Erythroblast (primary cell): ENCODE measurements around the gene CASP8.
"Not testable (repeated sequence)": the region's sequence is repeated elsewhere in the genome, so short reads cannot be mapped to it uniquely, and the experiment has no call there.

Experiments
- DNase-seq, 2 experiments: peaks; one replicate each; lab custom pipeline; 2025; lab: John Stamatoyannopoulos, UW
- GATA1 ChIP-seq: IDR thresholded peaks from 2 replicates; pipeline ENCODE4 v1.6.1; 2011; ENCODE audit warnings: low read depth, mild to moderate bottlenecking, control low read depth, low read length, moderate library complexity
- POLR2A ChIP-seq: IDR thresholded peaks from 2 replicates; pipeline ENCODE4 v1.6.1; 2011; ENCODE audit warnings: mild to moderate bottlenecking, low read length

Gene CASP8

DNA sequence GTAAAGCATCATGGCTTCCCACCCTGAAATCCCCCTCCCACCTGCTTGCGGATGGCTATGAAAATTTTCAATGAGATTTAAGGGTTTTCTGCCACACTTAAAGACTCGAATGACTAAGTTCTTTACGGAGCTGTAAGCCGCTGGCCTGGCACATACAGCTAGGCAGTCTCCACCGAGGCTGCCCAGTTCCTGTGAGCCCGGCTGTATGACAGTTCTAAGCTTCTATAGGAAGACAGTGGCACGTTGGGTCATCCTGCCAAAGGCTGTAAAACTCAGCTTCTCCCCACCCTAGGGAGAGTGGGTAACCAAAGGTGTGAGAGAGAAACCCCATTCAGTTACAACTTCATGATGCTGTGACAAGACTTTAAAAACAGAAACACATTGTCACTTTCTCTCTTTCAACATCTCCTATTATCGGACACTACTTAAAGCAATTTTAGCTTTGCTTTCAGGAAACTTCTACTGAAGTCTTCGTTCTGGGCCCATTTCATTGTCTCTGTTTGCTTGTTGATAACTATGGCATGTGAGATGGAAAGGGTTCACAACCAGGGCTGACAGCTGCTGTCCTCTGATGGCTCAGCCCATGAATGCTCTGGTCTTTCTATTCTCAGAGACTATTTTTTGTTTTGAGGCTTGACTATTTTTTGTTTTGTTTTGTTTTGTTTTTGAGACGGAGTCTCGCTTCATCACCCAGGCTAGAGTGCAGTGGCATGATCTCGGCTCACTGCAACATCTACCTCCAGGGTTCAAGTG lies 7.1 kb downstream of the CASP8 start:
- no peak for TF ChIP-seq POLR2A
- TF ChIP-seq GATA1 = no peak
- no peak for DNase-seq

DNA sequence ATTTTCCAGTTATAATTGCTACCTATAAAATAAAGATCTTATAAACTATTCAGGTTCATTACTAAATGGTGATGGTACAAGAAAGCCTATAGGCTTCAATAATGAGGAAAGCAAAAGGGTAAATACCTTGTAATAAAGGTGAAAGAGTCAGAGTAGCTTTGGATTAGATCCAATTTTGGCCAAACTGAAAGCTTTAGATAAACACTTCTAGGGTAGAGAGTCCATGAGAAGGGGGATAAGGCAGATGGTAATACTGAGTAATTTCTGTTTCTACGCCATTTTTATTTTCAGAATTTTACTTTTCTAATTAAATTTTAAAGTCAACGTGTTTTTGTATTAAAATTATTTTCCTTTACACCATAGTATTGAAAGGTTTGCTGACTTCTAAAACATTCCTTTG lies 9.4 kb downstream of the CASP8 start:
- DNase-seq = peak; percentile 63
- TF ChIP-seq POLR2A (no peak), GATA1 (no peak)

DNA sequence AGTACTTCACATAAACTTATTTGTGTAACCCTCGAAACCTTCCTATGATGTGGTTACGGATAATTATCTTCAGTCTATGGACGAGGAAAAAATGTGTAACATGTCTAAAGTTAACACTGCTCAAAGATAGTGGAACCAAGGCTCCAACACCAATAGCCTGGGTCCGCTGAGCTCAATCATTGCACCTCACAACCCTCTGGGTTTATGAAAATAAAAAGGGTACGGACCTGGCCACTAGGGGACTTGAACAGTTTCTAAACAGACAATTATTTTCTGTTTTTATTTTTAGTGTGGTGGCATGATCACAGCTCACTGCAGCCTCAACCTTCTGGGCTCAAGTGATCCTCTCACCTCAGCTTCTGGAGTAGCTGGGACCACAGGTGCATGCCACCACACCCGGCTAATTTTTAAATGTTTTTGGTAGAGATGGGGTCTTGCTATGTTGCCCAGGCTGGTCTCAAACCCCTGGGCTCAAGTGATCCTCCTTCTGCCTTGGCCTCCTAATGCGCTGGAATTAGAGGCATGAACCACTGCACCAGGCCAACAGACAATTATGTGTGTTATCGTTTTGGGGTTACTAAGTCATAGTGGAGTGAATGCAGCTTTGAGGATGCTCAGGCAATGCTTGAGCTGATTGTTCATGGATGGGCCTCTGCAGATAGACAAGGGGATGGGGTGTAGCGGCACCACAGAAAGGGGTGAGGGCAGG lies 10.1 kb downstream of the CASP8 start:
- TF ChIP-seq POLR2A (no peak), GATA1 (no peak)
- DNase-seq = no peak

DNA sequence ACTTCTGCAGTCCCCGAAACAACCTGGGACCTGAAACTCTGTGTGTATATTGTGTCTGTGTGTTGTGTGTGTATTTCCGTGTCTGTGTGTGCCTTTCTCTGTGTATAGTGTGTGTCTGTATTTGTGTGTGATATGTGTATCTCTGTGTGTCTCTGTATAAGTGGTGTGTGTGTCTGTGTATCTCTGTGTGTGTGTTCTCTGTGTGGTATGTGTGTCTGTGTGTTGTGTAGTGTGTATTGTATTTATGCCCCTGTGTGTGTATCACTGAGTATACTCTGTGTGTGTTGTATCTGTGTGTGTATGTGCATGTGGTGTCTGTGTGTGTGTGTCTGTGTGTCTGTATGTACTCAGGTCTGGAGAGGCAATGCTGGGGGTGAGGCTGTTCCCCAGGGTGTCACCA lies 11.6 kb downstream of the CASP8 start:
- DNase-seq = no peak
- no peak for TF ChIP-seq GATA1
- no peak for TF ChIP-seq POLR2A

DNA sequence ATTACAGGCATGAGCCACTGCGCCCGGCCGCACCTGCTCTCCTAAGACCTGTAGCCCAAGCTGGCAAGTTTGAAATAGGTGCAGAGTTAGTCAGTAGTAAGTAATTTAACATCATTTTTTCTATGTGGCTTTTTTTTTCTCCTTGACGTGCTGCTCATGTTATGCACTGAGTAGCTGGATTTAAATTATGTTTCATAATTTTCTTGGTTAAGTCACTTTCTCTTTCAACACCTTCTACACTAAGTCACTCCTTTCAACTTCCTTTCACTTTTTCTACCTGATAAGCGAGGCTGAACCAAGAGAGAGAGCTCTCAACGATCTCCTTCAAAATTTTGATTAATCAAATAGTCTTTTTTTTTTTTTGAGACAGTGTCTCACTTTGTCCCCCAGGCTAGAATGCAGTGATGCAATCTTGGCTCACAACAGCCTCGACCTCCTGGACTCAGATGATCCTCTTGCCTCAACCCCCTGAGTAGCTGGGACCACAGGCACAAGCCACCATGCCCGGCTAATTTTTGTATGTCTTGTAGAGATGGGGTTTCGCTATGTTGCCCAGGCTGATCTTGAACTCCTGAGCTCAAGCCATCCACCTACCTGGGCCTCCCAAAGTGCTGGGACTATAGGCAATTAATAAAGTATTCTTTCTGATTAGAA lies 13.1 kb downstream of the CASP8 start:
- no peak for DNase-seq

DNA sequence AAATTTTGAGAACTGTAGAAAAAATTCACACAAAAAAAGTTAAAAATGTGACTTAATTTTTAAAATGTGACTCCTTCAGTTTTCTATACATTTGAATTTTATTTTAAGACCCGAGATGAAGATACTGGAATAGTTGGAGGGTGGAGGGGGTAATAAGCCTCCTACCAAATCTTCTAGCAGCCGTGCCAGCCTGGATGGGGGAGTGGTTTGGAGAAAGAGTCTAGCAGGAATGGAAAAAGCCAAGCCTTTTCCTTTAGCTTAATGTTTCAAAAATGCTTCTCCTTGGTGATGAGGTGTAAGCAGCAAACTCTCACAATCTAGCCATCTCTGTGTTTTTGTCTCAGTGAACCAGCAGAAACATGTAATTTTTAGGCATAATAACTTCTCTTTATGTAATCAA lies 14.7 kb downstream of the CASP8 start:
- TF ChIP-seq POLR2A (no peak), GATA1 (no peak)
- no peak for DNase-seq

More for the DNA sequence above, 13.1 kb downstream of the CASP8 start:
- TF ChIP-seq POLR2A = no peak
- no peak for TF ChIP-seq GATA1

DNA sequence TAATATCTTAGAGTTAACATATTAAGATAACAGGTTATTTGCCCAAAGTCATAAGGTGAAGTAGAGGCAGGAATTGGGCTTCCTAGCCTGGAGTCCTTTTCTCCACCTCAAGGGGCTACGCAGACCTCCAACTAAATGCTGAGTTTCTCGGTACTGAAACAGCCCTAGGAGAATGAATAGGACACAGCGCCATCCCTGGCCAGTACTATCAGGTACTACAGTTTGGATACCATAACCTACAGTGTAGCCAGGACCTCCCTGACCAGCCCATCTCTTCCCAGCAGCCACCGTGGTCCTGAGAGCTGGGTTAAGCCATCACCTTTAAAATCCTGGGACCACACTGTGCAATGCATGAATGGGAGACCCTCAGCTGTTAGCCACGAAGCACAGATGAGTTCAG lies 15.7 kb downstream of the CASP8 start:
- no peak for DNase-seq
- TF ChIP-seq POLR2A (no peak), GATA1 (no peak)

DNA sequence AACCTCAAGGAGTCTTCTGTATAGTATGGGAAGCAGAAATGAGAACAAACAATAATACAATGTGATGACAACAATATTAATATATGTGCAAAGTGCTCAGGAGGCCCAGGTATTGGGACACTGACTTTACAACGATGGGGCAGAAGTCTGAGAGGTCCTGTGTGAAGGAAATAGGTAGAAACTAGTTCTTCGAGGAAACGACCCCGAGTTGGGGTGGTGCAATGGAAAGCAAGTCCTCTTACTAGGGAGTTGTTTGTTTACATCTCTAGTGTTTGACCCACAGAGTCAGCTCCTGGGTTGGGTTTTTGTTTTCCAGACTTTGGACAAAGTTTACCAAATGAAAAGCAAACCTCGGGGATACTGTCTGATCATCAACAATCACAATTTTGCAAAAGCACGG lies 16.2 kb downstream of the CASP8 start:
- no peak for DNase-seq
- TF ChIP-seq POLR2A (no peak), GATA1 (no peak)

DNA sequence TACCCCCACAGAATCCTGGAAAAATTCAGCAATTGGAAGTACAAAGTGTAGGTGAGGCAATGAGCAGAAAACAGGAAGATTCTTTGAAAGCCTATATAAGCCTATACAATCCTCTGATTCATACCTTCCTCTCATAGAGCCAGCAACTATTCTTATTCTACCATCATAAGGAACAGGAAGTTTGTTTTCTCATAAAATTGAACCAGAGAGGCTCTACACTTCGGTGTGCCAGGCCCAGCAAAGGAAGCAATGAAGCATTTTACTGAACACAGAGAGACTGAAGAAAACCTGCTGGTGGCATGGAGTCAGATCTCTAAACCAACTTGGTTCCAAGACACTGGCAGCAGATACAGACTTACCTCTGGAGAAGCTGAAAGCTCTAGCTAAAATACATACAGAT lies 18.7 kb downstream of the CASP8 start:
- TF ChIP-seq GATA1 (no peak), POLR2A (no peak)
- DNase-seq = no peak

DNA sequence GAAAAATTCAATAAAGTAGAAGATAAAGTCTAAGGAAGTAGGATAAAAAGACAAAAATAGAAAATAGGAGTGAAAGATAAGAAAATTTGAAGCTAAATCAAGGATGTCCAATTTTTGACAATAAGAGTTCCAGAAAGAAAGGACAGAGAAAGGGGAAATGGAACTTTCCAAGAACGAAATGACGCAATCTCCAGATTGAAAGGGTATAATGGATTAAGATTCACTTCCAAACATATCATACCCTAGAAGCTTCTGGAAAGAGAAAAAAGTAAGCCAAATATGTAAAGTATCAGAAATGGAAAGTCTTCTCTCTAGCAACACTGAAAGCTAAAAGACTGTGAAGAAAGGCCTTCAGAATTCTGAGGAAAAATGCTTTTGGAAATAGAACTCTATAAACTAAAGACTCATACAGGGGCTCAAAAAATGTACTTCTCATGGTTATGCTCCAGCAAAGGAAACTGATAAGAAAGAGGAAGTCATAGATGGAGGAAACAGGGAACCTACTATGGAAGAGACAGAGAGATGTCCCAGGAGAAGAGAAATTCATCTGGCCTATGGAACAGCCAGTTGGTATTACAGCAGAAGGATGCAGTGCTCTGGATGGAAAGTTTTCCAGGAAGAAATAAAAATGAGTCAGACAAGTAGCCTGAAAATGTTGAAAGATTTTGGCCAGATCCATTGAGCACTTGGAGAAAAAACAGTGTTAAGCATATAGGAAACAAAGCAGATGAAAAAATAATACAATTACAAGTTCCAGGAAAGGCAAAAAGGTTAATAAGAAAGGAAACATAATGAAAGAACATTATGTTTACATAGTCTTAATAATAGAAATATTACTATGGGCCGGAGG lies 20.1 kb downstream of the CASP8 start:
- TF ChIP-seq GATA1 (no peak), POLR2A (no peak)
- DNase-seq = no peak

DNA sequence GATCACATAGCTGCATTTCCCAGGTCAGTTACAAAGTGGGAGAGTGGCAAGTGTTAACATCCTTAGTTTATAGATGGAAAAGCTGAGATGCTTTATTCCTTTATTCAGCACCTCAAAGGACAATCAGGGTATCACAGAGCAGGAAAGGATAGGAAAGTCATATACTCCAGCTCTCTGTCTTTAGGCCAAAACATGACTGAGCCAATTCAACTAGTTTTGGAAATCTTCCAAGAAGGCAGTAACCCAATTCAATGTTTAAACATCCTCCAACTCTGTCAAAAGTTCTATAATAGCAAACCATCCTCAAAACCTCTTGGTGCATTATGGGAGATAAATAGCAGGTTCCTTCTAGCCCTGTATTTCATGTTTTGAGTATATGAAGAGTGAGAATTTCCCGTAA lies 25.2 kb downstream of the CASP8 start:
- TF ChIP-seq POLR2A = no peak
- TF ChIP-seq GATA1 = no peak

DNA sequence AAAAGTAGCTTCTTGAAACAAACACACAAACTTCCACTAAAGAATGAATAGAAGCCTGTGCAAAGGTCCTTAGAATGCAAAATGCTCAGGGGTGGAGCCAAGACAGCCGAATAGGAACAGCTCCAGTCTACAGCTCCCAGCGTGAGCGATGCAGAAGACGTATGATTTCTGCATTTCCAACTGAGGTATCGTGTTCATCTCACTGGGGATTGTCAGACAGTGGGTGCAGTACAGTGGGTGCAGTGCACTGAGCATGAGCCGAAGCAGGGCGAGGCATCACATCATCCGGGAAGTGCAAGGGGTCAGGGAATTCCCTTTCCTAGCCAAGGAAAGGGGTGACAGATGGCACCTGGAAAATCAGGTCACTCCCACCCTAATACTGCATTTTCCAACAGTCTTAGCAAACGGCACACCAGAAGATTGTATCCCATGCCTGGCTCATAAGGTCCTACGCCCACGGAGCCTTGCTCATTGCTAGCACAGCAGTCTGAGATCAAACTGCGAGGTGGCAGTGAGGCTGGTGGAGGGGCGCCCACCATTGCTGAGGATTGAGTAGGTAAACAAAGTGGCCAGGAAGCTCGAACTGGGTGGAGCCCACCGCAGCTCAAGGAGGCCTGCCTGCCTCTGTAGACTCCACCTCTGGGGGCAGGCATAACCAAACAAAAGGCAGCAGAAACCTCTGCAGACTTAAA lies 30.3 kb downstream of the CASP8 start:
- DNase-seq = not testable (repeated sequence)

More for the DNA sequence above, 25.2 kb downstream of the CASP8 start:
- DNase-seq = no peak
